ENCODE measurements around the gene PRADC1.

The PRADC1 gene

GRCh38 chr2:73233932-73234832 lies 1.1 kb upstream of the PRADC1 start, which contains the start of gene CCT7:
TSS of gene CCT7 (plus strand) at chr2:73234308. CDS start at chr2:73234379, 71 bp downstream.
- peak; percentile 88 for DNase-seq

- peak; percentile 56 for DNase-seq
Observed at GRCh38 chr2:73232403-73233153, 461 bp downstream of the PRADC1 start.

- no peak for DNase-seq
Observed at GRCh38 chr2:73228631-73229030, 4.4 kb downstream of the PRADC1 start.

- no peak for DNase-seq
Observed at GRCh38 chr2:73227086-73227485, 6.0 kb downstream of the PRADC1 start.

- DNase-seq: no peak
Observed at GRCh38 chr2:73225513-73226360, 7.3 kb downstream of the PRADC1 start.

GRCh38 chr2:73223821-73224220 lies 9.2 kb downstream of the PRADC1 start:
- no peak for DNase-seq

- no peak for DNase-seq
Observed at GRCh38 chr2:73218298-73218697, 14.7 kb downstream of the PRADC1 start.

GRCh38 chr2:73217826-73218225 lies 15.2 kb downstream of the PRADC1 start:
- DNase-seq: no peak

GRCh38 chr2:73217160-73217559 lies 15.9 kb downstream of the PRADC1 start:
- no peak for DNase-seq

- no peak for DNase-seq
Observed at GRCh38 chr2:73215254-73215653, 17.8 kb downstream of the PRADC1 start.

- DNase-seq: peak; percentile 97
Observed at GRCh38 chr2:73214120-73215035, 18.7 kb downstream of the PRADC1 start, which contains the start of gene SMYD5. TSS of gene SMYD5 (plus strand) at chr2:73214245. CDS start at chr2:73214267, 22 bp downstream.

- DNase-seq: peak; percentile 85
Observed at GRCh38 chr2:73212448-73213176, 20.4 kb downstream of the PRADC1 start.

- DNase-seq: no peak
Observed at GRCh38 chr2:73212098-73212447, 21.0 kb downstream of the PRADC1 start.

GRCh38 chr2:73210696-73211095 lies 22.3 kb downstream of the PRADC1 start:
- no peak for DNase-seq

- DNase-seq: no peak
Observed at GRCh38 chr2:73210019-73210418, 23.0 kb downstream of the PRADC1 start.

- no peak for DNase-seq
Observed at GRCh38 chr2:73208258-73208657, 24.8 kb downstream of the PRADC1 start.

- no peak for DNase-seq
Observed at GRCh38 chr2:73205611-73206010, 27.4 kb downstream of the PRADC1 start.

GRCh38 chr2:73203055-73203681 lies 29.9 kb downstream of the PRADC1 start:
- DNase-seq: no peak

- peak; percentile 33 for DNase-seq
Observed at GRCh38 chr2:73202156-73203054, 30.6 kb downstream of the PRADC1 start, which contains the start of gene NOTO. TSS of gene NOTO (plus strand) at chr2:73202574. CDS start at chr2:73202667, 93 bp downstream.
